H9 (cell line): ENCODE data around the gene SLC17A7. TPM values are rescaled to one million over a fixed set of nuclear protein-coding genes. Genes with fewer than 3 reads are reported as not detected.

Experiments
- DNase-seq: peaks from one replicate; pipeline ENCODE4 v3.0.0-alpha.2; 2017
- H2AFZ ChIP-seq: one replicate; pipeline ENCODE4 v1.6.1; 2013; ENCODE audit warnings: mild to moderate bottlenecking, low read length, control low read depth, moderate library complexity
- H2AK5ac ChIP-seq: 2 replicates; pipeline ENCODE4 v1.6.1; 2013; ENCODE audit warnings: low read length, control low read depth, mixed read lengths; ENCODE audit not compliant: insufficient read length
- H2BK120ac ChIP-seq: one replicate; pipeline ENCODE4 v1.6.1; 2013; ENCODE audit warnings: low read depth, mild to moderate bottlenecking, low read length, control low read depth, inconsistent platforms; ENCODE audit not compliant: poor library complexity, severe bottlenecking
- H2BK12ac ChIP-seq: 2 replicates; pipeline ENCODE4 v1.6.1; 2013; ENCODE audit warnings: low read length, control low read depth, mixed read lengths, low read depth; ENCODE audit not compliant: insufficient read length
- H2BK15ac ChIP-seq: 2 replicates; pipeline ENCODE4 v1.6.1; 2013; ENCODE audit warnings: low read depth, low read length, control low read depth
- H2BK20ac ChIP-seq: one replicate; pipeline ENCODE4 v1.6.1; 2013; ENCODE audit warnings: low read depth, mild to moderate bottlenecking, low read length, control low read depth, inconsistent platforms; ENCODE audit not compliant: poor library complexity, severe bottlenecking
- H2BK5ac ChIP-seq: 2 replicates; pipeline ENCODE4 v1.6.1; 2013; ENCODE audit warnings: low read length, control low read depth, mixed read lengths; ENCODE audit not compliant: insufficient read length
- H3K14ac ChIP-seq: 2 replicates; pipeline ENCODE4 v1.6.1; 2013; ENCODE audit warnings: low read length, control low read depth; ENCODE audit not compliant: insufficient read depth
- H3K18ac ChIP-seq: 2 replicates; pipeline ENCODE4 v1.6.1; 2013; ENCODE audit warnings: low read depth, mild to moderate bottlenecking, mixed read lengths, low read length, control low read depth; ENCODE audit not compliant: insufficient read length
- H3K23ac ChIP-seq: 2 replicates; pipeline ENCODE4 v1.6.1; 2013; ENCODE audit warnings: low read length, control low read depth, mixed read lengths, low read depth; ENCODE audit not compliant: insufficient read length
- H3K23me2 ChIP-seq: 2 replicates; pipeline ENCODE4 v1.6.1; 2013; ENCODE audit warnings: low read depth, mild to moderate bottlenecking, mixed read lengths, low read length, control low read depth; ENCODE audit not compliant: insufficient read length, poor library complexity, severe bottlenecking
- H3K27ac ChIP-seq: 2 replicates; pipeline ENCODE4 v1.5.1; 2013; ENCODE audit warnings: low read length, control low read depth, mixed read lengths, low read depth; ENCODE audit not compliant: insufficient read length
- H3K27me3 ChIP-seq: 2 replicates; pipeline ENCODE4 v1.6.1; 2013; ENCODE audit warnings: low read length, control low read depth, inconsistent platforms; ENCODE audit not compliant: insufficient read depth
- H3K4ac ChIP-seq: 2 replicates; pipeline ENCODE4 v1.6.1; 2013; ENCODE audit warnings: low read depth, mild to moderate bottlenecking, control low read depth, inconsistent platforms, low read length, moderate library complexity
- H3K4me1 ChIP-seq: 2 replicates; pipeline ENCODE4 v1.6.1; 2013; ENCODE audit warnings: low read length, control low read depth, inconsistent platforms; ENCODE audit not compliant: insufficient read depth
- H3K4me2 ChIP-seq: 2 replicates; pipeline ENCODE4 v1.6.1; 2013; ENCODE audit warnings: low read length, control low read depth, mixed read lengths; ENCODE audit not compliant: insufficient read length, insufficient read depth
- H3K56ac ChIP-seq: 2 replicates; pipeline ENCODE4 v1.6.1; 2013; ENCODE audit warnings: low read depth, mild to moderate bottlenecking, mixed read lengths, low read length, control low read depth; ENCODE audit not compliant: insufficient read length
- H3K79me1 ChIP-seq: 2 replicates; pipeline ENCODE4 v1.6.1; 2013; ENCODE audit warnings: low read depth, mild to moderate bottlenecking, moderate library complexity, low read length, control low read depth, inconsistent platforms; ENCODE audit not compliant: insufficient read depth, poor library complexity, severe bottlenecking
- H3K79me2 ChIP-seq: 2 replicates; pipeline ENCODE4 v1.6.1; 2013; ENCODE audit warnings: low read length, control low read depth, inconsistent platforms; ENCODE audit not compliant: insufficient read depth
- H3K9ac ChIP-seq: 2 replicates; pipeline ENCODE4 v1.6.1; 2013; ENCODE audit warnings: low read length, control low read depth, mixed read lengths; ENCODE audit not compliant: insufficient read length; ENCODE audit errors: extremely low read depth
- H3K9me3 ChIP-seq: one replicate; pipeline ENCODE4 v1.6.1; 2013; ENCODE audit warnings: low read depth, low read length, inconsistent platforms; ENCODE audit not compliant: control insufficient read depth
- H3T11ph ChIP-seq: one replicate; pipeline ENCODE4 v1.6.1; 2013; ENCODE audit warnings: mild to moderate bottlenecking, low read length, control low read depth, inconsistent platforms
- H4K20me1 ChIP-seq: one replicate; pipeline ENCODE4 v1.6.1; 2013; ENCODE audit not compliant: control insufficient read depth, insufficient read length, insufficient read depth
- H4K5ac ChIP-seq: 2 replicates; pipeline ENCODE4 v1.6.1; 2013; ENCODE audit warnings: low read depth, mild to moderate bottlenecking, mixed read lengths, low read length, control low read depth; ENCODE audit not compliant: insufficient read length
- H4K8ac ChIP-seq: replicated peaks from 2 replicates; pipeline ENCODE4 v1.6.1; 2013; ENCODE audit warnings: low read length, control low read depth, mixed read lengths, low read depth; ENCODE audit not compliant: insufficient read length
- H4K91ac ChIP-seq: 2 replicates; pipeline ENCODE4 v1.6.1; 2013; ENCODE audit warnings: low read depth, mild to moderate bottlenecking, moderate library complexity, mixed read lengths, low read length, control low read depth; ENCODE audit not compliant: insufficient read length
- H3K27ac Mint-ChIP-seq, 3 experiments: 2 replicates in 2 of 3; 3 replicates in 1 of 3; pipeline ENCODE4 v1.8.0; 2020 to 2021; ENCODE audit warnings: mixed read lengths in 3 of 3, mild to moderate bottlenecking in 1 of 3, moderate library complexity in 1 of 3
- H3K27me3 Mint-ChIP-seq: 2 replicates; pipeline ENCODE4 v1.8.0; 2021; ENCODE audit warnings: low read depth, mild to moderate bottlenecking, moderate library complexity, mixed read lengths
- H3K36me3 Mint-ChIP-seq, 3 experiments: 2 replicates in 2 of 3; 3 replicates in 1 of 3; pipeline ENCODE4 v1.8.0; 2020 to 2021; ENCODE audit warnings: low read depth in 3 of 3, mixed read lengths in 3 of 3; ENCODE audit not compliant: insufficient read depth in 1 of 3
- H3K4me1 Mint-ChIP-seq, 2 experiments: 2 replicates each; pipeline ENCODE4 v1.8.0; 2020; ENCODE audit warnings: mixed read lengths in 2 of 2
- H3K4me3 Mint-ChIP-seq, 2 experiments: 2 replicates in 1 of 2; 3 replicates in 1 of 2; pipeline ENCODE4 v1.8.0; 2020 to 2021; ENCODE audit warnings: mild to moderate bottlenecking in 2 of 2, mixed read lengths in 2 of 2, moderate library complexity in 1 of 2
- H3K9me3 Mint-ChIP-seq, 2 experiments: 2 replicates in 1 of 2; 3 replicates in 1 of 2; pipeline ENCODE4 v1.8.0; 2020; ENCODE audit warnings: mild to moderate bottlenecking in 2 of 2, mixed read lengths in 2 of 2, moderate library complexity in 1 of 2
- CTCF ChIP-seq: fragments of 200-600 bp; sonication (generic); conservative IDR thresholded peaks from 3 replicates; pipeline ENCODE4 v1.8.0; 2021; ENCODE audit warnings: antibody characterized with exemption, mild to moderate bottlenecking
- WGBS: extraction: QIAGEN DNeasy Blood & Tissue Kit; methylation state at CpG from one replicate; pipeline ENCODE4 v1.1.7; 2013; ENCODE audit warnings: missing lambda C conversion rate, low lambda C conversion rate, mixed read lengths; ENCODE audit not compliant: insufficient read length; ENCODE audit errors: extremely low coverage; 5-methylcytosine and 5-hydroxymethylcytosine counted together
- total RNA-seq: library from RNA; stranded (reverse); gene quantifications from 2 replicates; pipeline ENCODE4 v1.2.1, GENCODE V29; 2021

The SLC17A7 gene
- total RNA-seq, 1 experiment from 2014 or later = 1.3 TPM

- Histone ChIP-seq H4K20me1 (no peaks in the 10 kb centered on the region), H3K9me3 (no peaks in the 10 kb centered on the region), H2BK5ac (no peak overlapping the region), H3K79me1 (no peaks in the 10 kb centered on the region), H2BK120ac (no peak overlapping the region), H3K14ac (no peak overlapping the region), H3K23me2 (no peaks in the 10 kb centered on the region), H4K5ac (no peak overlapping the region), H2BK12ac (no peak overlapping the region), H3K56ac (no peak overlapping the region), H2AK5ac (no peak overlapping the region), H3K4me2 (no peak overlapping the region), H3K27ac (no peak overlapping the region), H3K27me3 (no peaks in the 10 kb centered on the region; the same call in 1 of the 2 replicates), H3K79me2 (no peaks in the 10 kb centered on the region), H3K4me1 (peaks cover 3% of the 10 kb centered on the region; the same call in 1 of the 2 replicates), H2AFZ (no peak overlapping the region), H3T11ph (no peak overlapping the region), H4K91ac (no peak overlapping the region), H3K9ac (no peak overlapping the region), H2BK15ac (no peak overlapping the region), H3K23ac (no peak overlapping the region), H2BK20ac (no peak overlapping the region), H4K8ac (no peak overlapping the region), H3K4ac (no peak overlapping the region), H3K18ac (no peak overlapping the region)
- H3K9me3 Mint-ChIP-seq = no peaks in the 10 kb centered on the region
- H3K27ac Mint-ChIP-seq = no peak overlapping the region
- peaks cover 6 to 24% of the 10 kb centered on the region in 2 experiments for H3K4me1 Mint-ChIP-seq
- H3K27me3 Mint-ChIP-seq = peaks cover 12% of the 10 kb centered on the region
- no peak for DNase-seq
- no CpG with 5 or more reads among the region's 8 CpGs for whole genome bisulfite sequencing
- no peak overlapping the region for H3K4me3 Mint-ChIP-seq
- TF ChIP-seq CTCF = no peak
- peaks cover 5 to 22% (median 18%) of the 10 kb centered on the region in 3 experiments; a peak in 4 of 7 replicates for H3K36me3 Mint-ChIP-seq
These were observed 29.3 kb upstream of the SLC17A7 start for GRCh38 chr19:49470615-49470978.
